GM23248 (cell line): ENCODE data around the gene BUB1B. TPM values are rescaled to one million over a fixed set of nuclear protein-coding genes. Genes with fewer than 3 reads are reported as not detected.

ENCODE experiments used
- DNase-seq: peaks from one replicate; pipeline ENCODE4 v3.0.0-alpha.2; 2015
- H2AFZ ChIP-seq: fragments of 200-600 bp; sonication (generic); 2 replicates; pipeline ENCODE4 v1.6.1; 2016; ENCODE audit warnings: antibody characterized with exemption
- H3F3A ChIP-seq: fragments of 200-600 bp; sonication (generic); 2 replicates; pipeline ENCODE4 v1.6.1; 2016; ENCODE audit warnings: mild to moderate bottlenecking, antibody characterized with exemption, mixed run types; ENCODE audit not compliant: insufficient read depth
- H3K27ac ChIP-seq: fragments of 200-600 bp; sonication (generic); 2 replicates; pipeline ENCODE4 v1.5.1; 2016; ENCODE audit warnings: mild to moderate bottlenecking
- H3K27me3 ChIP-seq: fragments of 200-600 bp; sonication (generic); replicated peaks from 2 replicates; pipeline ENCODE4 v1.6.1; 2016; ENCODE audit warnings: mild to moderate bottlenecking; ENCODE audit not compliant: insufficient read depth
- H3K36me3 ChIP-seq: fragments of 200-600 bp; sonication (generic); 2 replicates; pipeline ENCODE4 v1.6.1; 2016; ENCODE audit warnings: low read depth, mild to moderate bottlenecking
- H3K4me1 ChIP-seq: fragments of 200-600 bp; sonication (generic); 2 replicates; pipeline ENCODE4 v1.6.1; 2016; ENCODE audit warnings: mild to moderate bottlenecking; ENCODE audit not compliant: insufficient read depth
- H3K4me2 ChIP-seq: fragments of 200-600 bp; sonication (generic); one replicate; pipeline ENCODE4 v1.6.1; 2016; ENCODE audit warnings: mild to moderate bottlenecking; ENCODE audit not compliant: unreplicated experiment
- H3K4me3 ChIP-seq: fragments of 200-600 bp; sonication (generic); 2 replicates; pipeline ENCODE4 v1.5.1; 2016; ENCODE audit warnings: mild to moderate bottlenecking
- H3K79me2 ChIP-seq: fragments of 200-600 bp; sonication (generic); 2 replicates; pipeline ENCODE4 v1.6.1; 2016; ENCODE audit warnings: mild to moderate bottlenecking; ENCODE audit not compliant: insufficient read depth
- H3K9ac ChIP-seq: fragments of 200-600 bp; sonication (generic); 2 replicates; pipeline ENCODE4 v1.6.1; 2016; ENCODE audit warnings: mild to moderate bottlenecking
- H3K9me2 ChIP-seq: fragments of 200-600 bp; sonication (generic); 2 replicates; pipeline ENCODE4 v1.6.1; 2016; ENCODE audit warnings: mixed run types, mild to moderate bottlenecking, moderate library complexity; ENCODE audit not compliant: insufficient read depth
- H3K9me3 ChIP-seq: fragments of 200-600 bp; sonication (generic); one replicate; pipeline ENCODE4 v1.6.1; 2017; ENCODE audit warnings: low read depth
- H4K20me1 ChIP-seq: fragments of 200-600 bp; sonication (generic); 2 replicates; pipeline ENCODE4 v1.6.0; 2016; ENCODE audit not compliant: insufficient read depth
- EZH2 ChIP-seq: fragments of 200-600 bp; sonication (generic); IDR thresholded peaks from 2 replicates; pipeline ENCODE4 v1.6.1; 2018; ENCODE audit warnings: antibody characterized with exemption, mild to moderate bottlenecking; ENCODE audit not compliant: insufficient read depth, poor library complexity, severe bottlenecking
- EZH2phosphoT487 ChIP-seq: fragments of 200-600 bp; sonication (generic); IDR thresholded peaks from 2 replicates; pipeline ENCODE4 v1.6.1; 2018; ENCODE audit warnings: antibody characterized with exemption, moderate library complexity, mild to moderate bottlenecking, low read depth; ENCODE audit not compliant: insufficient read depth
- WGBS, 2 experiments: methylation state at CpG; one replicate each; pipeline ENCODE4 v1.1.6; 2015 to 2017; ENCODE audit warnings: low lambda C conversion rate in 2 of 2, low coverage in 1 of 2; ENCODE audit errors: missing lambda C conversion rate in 2 of 2; 5-methylcytosine and 5-hydroxymethylcytosine counted together
- in situ Hi-C: fragments of 300-500 bp; cut with MboI; formaldehyde crosslinking; loops from 2 replicates; pipeline ENCODE4 v1.15.0; 2020
- polyA plus RNA-seq: library from polyadenylated mRNA; unstranded; fragments of >200 nt; fragmentation: Nextera tagmentation; extraction: Ambion mirVana; gene quantifications from 2 replicates; pipeline ENCODE4 v1.2.1, GENCODE V29; 2016
- total RNA-seq: library from RNA; depleted of rRNA; stranded (reverse); fragments of >200 nt; shearing (Covaris generic); gene quantifications from 2 replicates; pipeline ENCODE4 v1.2.3, GENCODE V29; 2014

Gene BUB1B
- total and polyA plus RNA-seq, 2 experiments from 2014 or later, result 9.4 to 10.2 TPM

- TF ChIP-seq EZH2phosphoT487, result no peak
- TF ChIP-seq EZH2, result no peak
- DNase-seq, result peak; percentile 90
- no peaks in the 10 kb centered on the region for H3K36me3 ChIP-seq
- H4K20me1 ChIP-seq, result no peaks in the 10 kb centered on the region
- peak within 1 kb of the TSS; percentile 47; the same call in 1 of the 2 replicates for H3K9ac ChIP-seq
- peak within 1 kb of the TSS; percentile 65 for H3K4me3 ChIP-seq
- H3K4me2 ChIP-seq, result peak within 1 kb of the TSS; percentile 76
- H3K4me1 ChIP-seq, result peaks cover 5% of the 10 kb centered on the region; the same call in 1 of the 2 replicates
- no peaks in the 10 kb centered on the region for H3F3A ChIP-seq
- H2AFZ ChIP-seq, result peak within 1 kb of the TSS; percentile 65
- H3K9me2 ChIP-seq, result no peaks in the 10 kb centered on the region
- H3K79me2 ChIP-seq, result no peaks in the 10 kb centered on the region
- H3K27me3 ChIP-seq, result 0 out of 2 replicates have a peak, but pooled peaks cover 3% of the 10 kb centered on the region
- no peak within 1 kb of the TSS for H3K27ac ChIP-seq
- in situ Hi-C loops, result no loop called here
- H3K9me3 ChIP-seq, result no peaks in the 10 kb centered on the region
- 10 to 11% methylated on average over 32 to 38 of the region's 39 CpGs for WGBS, 2 experiments
These were observed 77.9 kb downstream of the BUB1B start, which contains the start of gene PAK6 for GRCh38 chr15:40238532-40239403. PAK6 (plus strand) TSS chr15:40239063; CDS start chr15:40264786, 25,723 bp downstream.

DNA sequence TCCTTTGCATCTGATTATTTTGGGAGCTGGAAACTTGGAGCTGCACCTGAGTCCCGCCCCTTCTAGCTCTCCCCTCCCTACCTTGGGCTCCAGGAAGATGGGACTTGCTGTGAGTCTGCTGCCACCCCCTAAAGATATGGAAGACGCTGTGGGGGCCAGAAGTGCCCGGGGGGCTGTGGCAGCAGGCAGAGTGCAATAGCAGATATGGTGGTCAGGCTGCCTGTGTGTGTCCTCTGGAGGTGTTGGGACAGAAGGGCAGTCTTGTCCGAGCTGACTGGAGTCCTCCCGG, 78.5 kb downstream of the BUB1B start:
- H3F3A ChIP-seq, result no peaks in the 10 kb centered on the region
- H3K27ac ChIP-seq, result no peak overlapping the region
- 16 to 27% methylated on average over 5 of the region's 5 CpGs for WGBS, 2 experiments
- H3K4me2 ChIP-seq, result peak overlapping the region; percentile 76
- no peak overlapping the region for H2AFZ ChIP-seq
- in situ Hi-C loops, result no loop called here
- no peaks in the 10 kb centered on the region for H3K9me3 ChIP-seq
- TF ChIP-seq EZH2phosphoT487, result no peak
- TF ChIP-seq EZH2, result no peak
- H3K4me3 ChIP-seq, result peak overlapping the region; percentile 65
- no peak overlapping the region for H3K9ac ChIP-seq
- no peak for DNase-seq
- no peaks in the 10 kb centered on the region for H3K79me2 ChIP-seq
- H4K20me1 ChIP-seq, result no peaks in the 10 kb centered on the region
- H3K9me2 ChIP-seq, result no peaks in the 10 kb centered on the region
- H3K4me1 ChIP-seq, result peaks cover 5% of the 10 kb centered on the region; the same call in 1 of the 2 replicates
- H3K36me3 ChIP-seq, result no peaks in the 10 kb centered on the region
- H3K27me3 ChIP-seq, result 0 out of 2 replicates have a peak, but pooled peaks cover 3% of the 10 kb centered on the region

GRCh38 chr15:40239693-40240618, 79.1 kb downstream of the BUB1B start:
- 0 out of 2 replicates have a peak, but pooled peaks cover 3% of the 10 kb centered on the region for H3K27me3 ChIP-seq
- 68 to 75% methylated on average over 14 to 19 of the region's 19 CpGs for WGBS, 2 experiments
- H3K9ac ChIP-seq, result no peak overlapping the region
- H3K79me2 ChIP-seq, result no peaks in the 10 kb centered on the region
- H3K27ac ChIP-seq, result no peak overlapping the region
- DNase-seq, result no peak
- H3K9me2 ChIP-seq, result no peaks in the 10 kb centered on the region
- no peak overlapping the region for H2AFZ ChIP-seq
- H3F3A ChIP-seq, result no peaks in the 10 kb centered on the region
- no peaks in the 10 kb centered on the region for H3K9me3 ChIP-seq
- no peak overlapping the region for H3K4me3 ChIP-seq
- H3K4me1 ChIP-seq, result peaks cover 5% of the 10 kb centered on the region; the same call in 1 of the 2 replicates
- no peak overlapping the region for H3K4me2 ChIP-seq
- no peaks in the 10 kb centered on the region for H3K36me3 ChIP-seq
- TF ChIP-seq EZH2phosphoT487 (no peak), EZH2 (no peak)
- no peaks in the 10 kb centered on the region for H4K20me1 ChIP-seq
- in situ Hi-C loops, result no loop called here

DNA sequence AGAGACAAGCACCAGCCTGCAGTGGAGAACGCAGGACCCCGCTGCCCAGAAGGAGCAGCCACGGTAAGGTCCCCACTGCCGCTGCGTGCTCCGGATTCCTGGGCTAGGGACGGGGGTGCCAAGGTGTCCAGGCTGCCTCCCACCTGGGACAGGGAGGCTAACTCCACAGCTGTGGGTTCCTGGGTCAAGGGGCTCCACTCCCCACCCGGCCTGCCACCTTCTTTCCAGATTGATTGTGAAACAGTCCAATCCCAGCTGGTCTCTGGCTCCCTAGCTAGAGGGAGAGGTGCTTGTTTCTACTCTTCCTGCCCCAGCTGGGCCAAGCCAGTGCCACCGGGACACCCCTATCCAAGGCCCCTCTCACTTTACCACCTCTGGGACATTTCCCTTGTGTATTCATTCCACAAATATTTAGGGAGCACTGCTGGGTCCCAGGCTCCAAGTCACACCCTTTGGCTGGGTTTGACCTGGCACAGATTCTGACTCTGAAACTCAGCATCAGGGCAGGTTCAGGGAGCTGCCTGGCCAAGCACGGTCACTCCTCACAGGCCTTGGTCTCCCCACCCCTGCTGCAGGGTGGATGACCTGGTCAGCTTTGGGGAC, 79.9 kb downstream of the BUB1B start:
- Histone ChIP-seq H3K36me3 (no peaks in the 10 kb centered on the region), H4K20me1 (no peaks in the 10 kb centered on the region), H3F3A (no peaks in the 10 kb centered on the region), H3K4me1 (peaks cover 5% of the 10 kb centered on the region; the same call in 1 of the 2 replicates), H2AFZ (no peak overlapping the region), H3K9me3 (no peaks in the 10 kb centered on the region), H3K9me2 (no peaks in the 10 kb centered on the region), H3K27ac (no peak overlapping the region), H3K4me2 (no peak overlapping the region), H3K27me3 (0 out of 2 replicates have a peak, but pooled peaks cover 3% of the 10 kb centered on the region), H3K9ac (no peak overlapping the region), H3K79me2 (no peaks in the 10 kb centered on the region), H3K4me3 (no peak overlapping the region)
- DNase-seq, result no peak
- TF ChIP-seq EZH2phosphoT487 (no peak), EZH2 (no peak)
- in situ Hi-C loops, result no loop called here
- 85 to 89% methylated on average over 10 of the region's 10 CpGs for WGBS, 2 experiments
